ENCODE results near the gene HS3ST2.

HS3ST2 gene

GRCh38 chr16:22785552-22785951 lies 28.4 kb upstream of the HS3ST2 start:
- TF ChIP-seq ZNF155 (tag by site-specific recombination; IDR thresholded peaks at IDR 0.05) (no peak), ZNF202 (tag by site-specific recombination; IDR thresholded peaks at IDR 0.05; ENCODE audit: borderline replicate concordance) (no peak), GLI2 (tag by site-specific recombination; IDR thresholded peaks at IDR 0.05; ENCODE audit: borderline replicate concordance, low read depth) (no peak), ZNF624 (tag by site-specific recombination; IDR thresholded peaks at IDR 0.05) (no peak), ZNF707 (tag by site-specific recombination; IDR thresholded peaks at IDR 0.05) (no peak), ZEB2 (tag by site-specific recombination; IDR thresholded peaks at IDR 0.05) (no peak), ZNF24 (tag by site-specific recombination; IDR thresholded peaks at IDR 0.05) (no peak), ZNF140 (tag by site-specific recombination; IDR thresholded peaks at IDR 0.05) (no peak), SP2 (tag by site-specific recombination; IDR thresholded peaks at IDR 0.05) (no peak), ZNF280D (tag by site-specific recombination; IDR thresholded peaks at IDR 0.05) (no peak), KLF17 (tag by site-specific recombination; IDR thresholded peaks at IDR 0.05) (no peak), ZNF510 (tag by site-specific recombination; IDR thresholded peaks at IDR 0.05; ENCODE audit: insufficient replicate concordance) (no peak), PATZ1 (tag by site-specific recombination; IDR thresholded peaks at IDR 0.05) (no peak), ZNF623 (tag by site-specific recombination; IDR thresholded peaks at IDR 0.05) (no peak)
- no peaks in the 10 kb centered on the region for H3K36me3 ChIP-seq (ENCODE audit: control insufficient read depth in 2 of 2, insufficient read depth in 1 of 2, low read length in 2 of 2)
- no peak overlapping the region for H3K4me3 ChIP-seq (ENCODE audit: low read depth, low read length)
- H3K4me1 ChIP-seq (ENCODE audit: control insufficient read depth, insufficient read depth, low read length), result no peaks in the 10 kb centered on the region
- ChIA-PET CTCF (no interaction called here), POLR2A (no interaction called here)
- H3K9me3 ChIP-seq (ENCODE audit: control insufficient read depth, insufficient read depth, low read depth, low read length), result no peaks in the 10 kb centered on the region
- H3K27ac ChIP-seq (ENCODE audit: extremely low read depth, low read depth, low read length), result no peak overlapping the region

- H3K4me3 ChIP-seq (ENCODE audit: low read depth, low read length), result no peak overlapping the region
- no peaks in the 10 kb centered on the region for H3K4me1 ChIP-seq (ENCODE audit: control insufficient read depth, insufficient read depth, low read length)
- no peaks in the 10 kb centered on the region for H3K36me3 ChIP-seq (ENCODE audit: control insufficient read depth in 2 of 2, insufficient read depth in 1 of 2, low read length in 2 of 2)
- no peaks in the 10 kb centered on the region for H3K9me3 ChIP-seq (ENCODE audit: control insufficient read depth, insufficient read depth, low read depth, low read length)
- ChIA-PET CTCF (no interaction called here), POLR2A (no interaction called here)
- TF ChIP-seq ZNF488 (tag by site-specific recombination; IDR thresholded peaks at IDR 0.05) (no peak), ZNF514 (tag by site-specific recombination; IDR thresholded peaks at IDR 0.05) (no peak), ZNF114 (tag by site-specific recombination; IDR thresholded peaks at IDR 0.05) (no peak), ZNF510 (tag by site-specific recombination; IDR thresholded peaks at IDR 0.05; ENCODE audit: insufficient replicate concordance) (no peak), MYNN (tag by site-specific recombination; IDR thresholded peaks at IDR 0.05; ENCODE audit: borderline replicate concordance) (no peak), ZNF623 (tag by site-specific recombination; IDR thresholded peaks at IDR 0.05) (no peak), GLIS2 (tag by site-specific recombination; IDR thresholded peaks at IDR 0.05) (no peak), ZNF26 (tag by site-specific recombination; IDR thresholded peaks at IDR 0.05) (no peak)
- no peak overlapping the region for H3K27ac ChIP-seq (ENCODE audit: extremely low read depth, low read depth, low read length)
Measured at GRCh38 chr16:22786284-22786683, 27.7 kb upstream of the HS3ST2 start.
